Right ventricle myocardium inferior (tissue), 1 donor: ENCODE measurements around the gene NELFA. TPM values are rescaled to one million over a fixed set of nuclear protein-coding genes. Genes with fewer than 3 reads are reported as not detected.

ENCODE experiments used
- ATAC-seq: fragments of 200-7000 bp; cut with Tn5 transposase; one replicate; pipeline ENCODE4 v1.9.1; 2020; ENCODE audit warnings: mild to moderate bottlenecking, moderate library complexity
- DNase-seq: peaks from one replicate; pipeline ENCODE4 v3.0.0; 2021; ENCODE audit errors: missing footprints
- intact Hi-C: fragments of 100-400 bp; cut with DNase I; formaldehyde crosslinking; loops from one replicate; pipeline ENCODE4 v1.11.0; 2022
- total RNA-seq: library from RNA; stranded (reverse); fragmentation: NEBNext Ultra II Directional; extraction: Animal tissue kit (Norgen Biotek cat#: 25700); gene quantifications from one replicate; pipeline ENCODE4 v1.2.1, GENCODE V29; 2021
- donor health status: DM: no; HTN: yes; CAD: no; lungs with severe emphysema.

NELFA gene
- total RNA-seq, 1 donor from 2014 or later, result 10.8 TPM

DNA sequence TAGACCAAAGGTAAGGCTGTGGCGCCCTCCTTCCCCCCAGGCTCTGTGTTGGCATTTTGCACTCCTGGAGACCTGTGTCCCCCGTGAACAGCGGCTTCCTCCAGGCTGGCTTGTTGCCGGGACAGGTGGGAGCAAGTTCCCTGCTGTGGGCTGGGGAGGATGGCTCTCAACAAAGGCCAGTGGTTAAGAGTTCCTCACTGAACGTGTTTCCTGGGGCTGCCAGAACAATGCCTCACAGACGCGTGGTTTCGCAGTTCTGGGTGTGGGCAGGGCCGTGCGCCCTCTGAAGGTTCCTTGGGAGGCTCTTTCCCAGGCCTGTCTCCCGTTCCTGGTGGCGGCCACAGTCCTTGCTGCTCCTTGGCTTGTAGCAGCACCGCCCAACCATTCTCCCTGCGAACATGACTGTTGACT is 33.4 kb downstream of the NELFA start:
- intact Hi-C loops, result no loop called here
- no peak for ATAC-seq
- DNase-seq, result no peak

DNA sequence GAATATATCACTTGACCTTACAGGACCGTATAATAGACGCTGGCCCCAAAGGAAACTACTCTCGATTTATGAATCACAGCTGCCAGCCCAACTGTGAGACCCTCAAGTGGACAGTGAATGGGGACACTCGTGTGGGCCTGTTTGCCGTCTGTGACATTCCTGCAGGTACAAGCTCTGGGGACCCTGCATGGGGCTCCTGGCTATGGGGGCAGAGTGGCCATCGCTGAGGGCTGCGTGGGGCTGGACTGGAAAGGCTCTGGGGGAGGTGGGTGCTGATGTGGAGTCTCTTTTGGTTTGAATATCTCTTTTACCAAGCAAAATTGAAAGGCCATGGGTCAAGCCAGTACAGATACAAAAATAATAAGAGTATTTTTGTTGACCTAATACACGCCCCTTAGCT is 33.9 kb downstream of the NELFA start:
- ATAC-seq, result no peak
- intact Hi-C loops, result no loop called here
- DNase-seq, result no peak

DNA sequence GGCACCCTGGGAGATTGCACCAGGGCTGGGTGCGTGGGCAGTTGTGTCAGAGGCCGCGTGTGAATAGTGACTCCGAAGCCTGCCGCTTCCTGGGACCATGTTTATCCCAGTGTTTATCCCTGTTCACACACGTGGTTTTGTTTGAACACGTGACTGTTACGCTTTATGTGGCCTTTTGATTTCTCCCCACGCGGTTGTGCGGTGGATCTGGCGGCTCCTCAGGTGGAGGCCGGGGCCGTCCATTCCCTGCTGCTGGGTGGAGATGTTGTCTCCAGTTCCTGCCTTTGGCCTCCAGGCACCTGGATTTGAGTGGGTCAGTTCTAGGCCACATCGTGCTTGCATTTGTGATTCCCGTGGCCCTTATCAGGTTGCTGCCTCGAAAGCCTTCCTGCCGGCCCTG is 35.1 kb downstream of the NELFA start:
- ATAC-seq, result no peak
- DNase-seq, result no peak
- intact Hi-C loops, result no loop called here

DNA sequence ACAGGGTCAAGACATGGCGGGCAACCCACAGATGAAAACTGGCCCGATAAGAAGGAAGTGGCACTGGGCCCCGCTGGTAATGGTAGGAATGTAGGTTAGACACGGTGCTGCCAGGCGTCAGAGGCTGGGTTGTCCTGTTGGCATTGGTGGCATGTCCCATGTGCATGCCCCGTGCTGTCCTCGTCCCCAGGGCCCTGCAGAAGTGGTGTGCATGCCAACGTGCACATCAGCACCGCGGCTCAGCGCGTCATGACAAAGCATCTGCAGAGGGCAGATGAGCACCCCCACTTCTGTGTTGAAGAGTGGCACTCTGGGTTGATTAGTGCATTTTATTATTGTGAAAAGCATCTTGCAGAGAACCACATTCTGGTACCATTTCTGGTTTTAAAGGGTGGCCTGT is 35.6 kb downstream of the NELFA start:
- intact Hi-C loops, result no loop called here
- no peak for DNase-seq
- no peak for ATAC-seq

DNA sequence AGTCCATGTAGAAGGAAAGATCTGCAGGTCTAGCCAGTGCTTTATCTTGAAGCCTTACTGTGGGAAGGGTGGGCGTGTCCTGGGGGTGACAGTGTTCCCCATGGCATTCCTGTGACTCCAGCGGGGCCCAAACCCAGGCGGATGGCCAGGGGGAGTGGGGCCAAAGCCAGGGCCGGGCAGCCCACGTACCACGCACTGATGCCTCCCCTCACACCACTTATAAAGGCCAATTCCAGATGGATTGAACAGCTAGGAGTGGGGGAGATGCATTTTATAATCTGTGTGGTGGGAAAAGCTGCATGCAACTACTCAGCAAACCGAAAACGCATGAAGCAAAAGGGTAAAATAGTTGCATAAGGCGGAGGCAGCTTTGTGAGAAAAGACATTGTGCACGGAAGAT is 36.4 kb downstream of the NELFA start:
- ATAC-seq, result no peak
- intact Hi-C loops, result no loop called here
- no peak for DNase-seq

DNA sequence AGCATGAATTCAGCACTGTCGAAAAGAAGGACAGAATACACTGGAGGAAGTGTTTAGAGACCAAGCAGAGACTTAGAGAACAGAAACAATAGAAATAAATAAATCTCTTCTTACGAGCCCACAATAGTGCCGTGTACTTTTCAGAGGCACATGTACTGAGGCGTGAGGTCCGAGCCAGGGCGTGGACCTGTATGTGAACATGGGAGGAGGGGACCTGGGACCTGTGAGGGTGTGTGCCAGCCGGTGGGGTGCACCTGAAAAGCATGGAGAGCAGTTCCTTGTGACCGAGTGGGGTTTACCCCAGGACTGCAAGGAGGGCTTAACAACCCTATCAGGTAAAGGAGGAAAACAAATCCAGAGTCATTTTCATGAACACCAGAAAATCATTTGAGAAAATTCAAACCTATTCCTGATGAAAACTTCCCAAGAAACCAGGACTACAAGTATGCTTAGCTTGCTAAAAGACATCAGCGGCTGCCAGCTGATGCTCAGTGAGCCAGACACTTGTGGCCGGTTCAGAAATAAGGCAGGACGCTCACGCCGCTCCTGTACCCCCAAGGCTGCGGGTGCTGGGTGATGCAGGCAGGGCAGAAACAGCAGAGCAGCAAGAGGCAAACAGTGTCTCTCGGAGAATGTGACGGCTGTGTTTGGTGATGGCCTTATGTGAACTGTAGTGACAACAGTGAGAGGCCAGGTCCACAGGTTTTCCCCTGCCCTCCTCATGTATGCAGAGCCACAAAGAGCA is 37.1 kb downstream of the NELFA start:
- DNase-seq, result no peak
- intact Hi-C loops, result no loop called here
- no peak for ATAC-seq

DNA sequence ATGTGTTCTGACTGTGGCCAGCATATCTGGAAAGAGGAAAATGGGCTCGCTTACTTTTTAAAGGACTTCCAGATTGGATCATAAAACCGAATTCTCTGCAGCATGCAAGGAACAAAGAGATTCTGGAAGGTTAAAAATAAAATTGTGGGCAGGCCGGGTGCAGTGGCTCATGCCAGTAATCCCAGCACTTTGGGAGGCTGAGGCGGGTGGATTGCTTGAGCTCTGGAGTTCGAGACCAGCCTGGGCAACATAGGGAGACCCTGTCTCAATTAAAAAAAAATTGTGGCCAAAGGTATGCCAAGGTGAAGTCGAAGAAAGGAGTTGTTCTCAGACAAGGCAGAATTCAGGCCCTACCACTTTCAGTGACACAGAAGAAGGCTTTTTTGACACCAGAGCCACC is 37.8 kb downstream of the NELFA start:
- no peak for DNase-seq
- no peak for ATAC-seq
- intact Hi-C loops, result no loop called here

DNA sequence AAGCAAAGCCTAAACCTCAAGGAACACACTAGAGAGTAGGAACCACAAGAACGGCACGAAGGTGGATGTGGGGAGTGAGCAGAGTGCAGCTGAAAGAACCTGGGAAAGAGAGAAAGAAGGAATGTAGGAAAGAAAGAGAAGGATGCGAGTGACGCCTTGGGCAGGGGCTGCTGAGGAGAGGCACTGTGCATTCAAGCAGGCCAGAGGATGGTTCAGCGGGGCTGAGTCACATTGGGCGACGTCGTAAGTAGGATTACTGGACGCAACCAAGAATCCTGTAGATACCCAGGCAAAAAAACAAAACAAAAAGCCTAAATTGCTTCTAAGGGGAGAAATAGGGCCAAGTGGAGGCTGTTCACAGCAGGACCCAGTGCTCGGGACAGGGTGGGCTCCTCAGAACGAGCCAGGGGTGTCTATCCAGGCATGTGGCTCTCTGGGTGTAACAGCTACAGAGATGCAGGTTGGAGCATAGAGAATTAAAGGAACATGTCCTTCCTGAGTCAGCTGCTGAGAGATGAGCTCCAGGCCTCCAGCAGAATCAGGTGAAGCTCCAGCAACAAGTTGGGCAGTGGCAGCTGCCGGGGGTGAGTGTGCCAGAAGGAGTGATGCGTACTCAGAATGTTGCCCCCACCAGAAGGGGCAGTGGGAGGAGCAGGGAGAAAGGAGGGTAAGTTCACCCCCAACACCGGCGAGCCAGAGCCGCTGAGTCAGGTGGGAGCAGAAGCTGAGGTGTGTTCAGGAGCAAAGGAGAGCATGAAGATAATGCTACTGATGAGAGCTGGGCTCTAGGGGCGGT is 38.6 kb downstream of the NELFA start:
- intact Hi-C loops, result no loop called here
- no peak for ATAC-seq
- no peak for DNase-seq

DNA sequence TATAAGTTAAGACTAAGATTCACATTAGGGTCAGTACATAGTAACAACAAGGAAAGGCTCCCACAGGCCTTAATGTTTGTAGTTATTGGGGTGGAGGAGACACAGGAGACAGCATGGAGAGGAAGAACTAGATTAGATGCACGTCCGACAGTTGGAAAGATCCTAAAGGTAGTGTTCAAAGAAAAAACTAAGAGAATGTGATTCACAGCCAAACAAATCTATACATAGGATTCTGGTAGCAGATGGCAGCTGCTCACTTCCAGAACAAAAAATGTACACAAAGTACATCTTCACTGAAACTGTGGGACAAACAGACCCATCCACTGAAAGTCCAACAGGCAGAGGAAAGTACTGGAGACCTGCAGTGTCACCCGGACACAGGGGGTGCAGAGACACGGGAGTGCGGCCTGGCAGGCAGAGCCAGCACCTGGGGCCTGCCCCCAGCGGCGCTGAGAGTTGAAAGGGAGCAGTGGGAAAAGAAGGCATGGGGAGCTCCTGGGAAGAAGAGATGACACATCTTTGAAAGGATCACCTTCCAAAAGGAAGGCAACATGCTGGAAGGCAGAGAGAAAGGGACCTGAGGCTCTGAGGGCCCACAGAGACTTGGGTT is 40.0 kb downstream of the NELFA start:
- intact Hi-C loops, result no loop called here
- no peak for ATAC-seq
- DNase-seq, result no peak

DNA sequence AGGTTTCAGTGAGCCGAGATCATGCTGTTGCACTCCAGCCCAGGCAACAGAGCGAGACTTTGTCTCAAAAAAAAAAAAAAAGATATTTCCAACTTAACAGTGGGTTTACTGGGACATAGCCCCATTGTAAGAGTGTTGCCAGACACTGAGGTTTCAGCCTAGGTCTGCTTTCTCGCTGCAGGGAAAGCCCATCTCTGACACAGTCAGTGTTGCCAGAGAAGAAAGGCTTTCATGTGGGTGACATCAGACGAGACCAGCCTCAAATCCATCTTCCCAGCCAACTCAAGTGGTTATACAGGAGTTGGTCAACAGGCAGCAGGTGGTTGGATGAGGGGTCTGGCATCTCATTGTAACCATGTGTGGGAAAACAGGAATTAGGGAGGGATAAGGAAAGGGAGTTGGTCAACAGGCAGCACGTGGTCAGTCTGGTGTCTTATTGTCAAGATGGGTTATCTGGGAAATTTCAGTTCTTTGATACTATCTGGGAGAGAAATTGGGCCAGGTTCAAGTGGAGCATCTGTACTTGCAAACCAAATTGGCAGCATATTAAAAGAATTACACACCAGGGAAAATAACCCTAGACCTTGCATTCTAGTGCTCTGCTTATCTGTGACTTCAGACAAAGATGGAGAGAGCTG is 41.1 kb downstream of the NELFA start:
- no peak for ATAC-seq
- intact Hi-C loops, result no loop called here
- no peak for DNase-seq

DNA sequence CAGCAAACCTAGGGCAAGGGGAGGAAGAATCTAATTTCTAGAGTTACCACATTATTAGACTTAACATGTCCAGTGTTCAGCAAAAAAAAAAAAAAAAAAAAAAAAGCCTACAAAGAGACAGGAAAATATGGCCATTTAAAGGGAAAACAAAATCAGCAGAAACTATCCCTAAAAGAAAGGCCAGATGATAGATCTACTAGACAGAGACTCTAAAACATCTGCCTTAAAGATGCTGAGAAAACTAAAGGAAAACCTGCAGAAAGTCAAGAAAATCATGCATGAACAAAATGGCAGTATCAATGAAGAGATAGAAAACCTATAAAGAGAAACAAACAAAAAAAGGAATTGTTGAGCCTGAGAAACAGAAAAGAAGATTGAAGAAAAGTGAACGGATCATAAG is 43.8 kb downstream of the NELFA start:
- no peak for DNase-seq
- ATAC-seq, result no peak

DNA sequence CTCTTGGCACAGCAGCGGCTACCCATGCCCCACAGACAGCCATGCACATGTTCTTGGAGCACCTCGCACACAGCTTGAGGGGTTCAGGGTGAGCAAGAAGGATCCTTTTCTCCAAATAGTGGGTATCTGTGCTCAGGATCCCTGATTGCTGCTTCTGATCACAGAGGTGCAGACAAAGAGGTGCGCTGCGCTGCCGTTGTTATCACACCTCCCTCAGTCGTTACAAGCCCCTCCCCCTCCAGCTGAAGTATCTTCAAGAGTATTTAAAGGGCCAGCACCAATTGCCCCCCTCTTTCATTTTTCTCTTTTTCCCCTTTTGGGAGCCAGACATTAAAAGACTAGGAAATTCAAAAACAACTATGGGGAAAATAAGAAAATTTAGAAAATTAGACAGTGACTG is 44.3 kb downstream of the NELFA start:
- intact Hi-C loops, result no loop called here
- no peak for ATAC-seq
- no peak for DNase-seq

More for the DNA sequence above, 43.8 kb downstream of the NELFA start:
- intact Hi-C loops, result no loop called here

DNA sequence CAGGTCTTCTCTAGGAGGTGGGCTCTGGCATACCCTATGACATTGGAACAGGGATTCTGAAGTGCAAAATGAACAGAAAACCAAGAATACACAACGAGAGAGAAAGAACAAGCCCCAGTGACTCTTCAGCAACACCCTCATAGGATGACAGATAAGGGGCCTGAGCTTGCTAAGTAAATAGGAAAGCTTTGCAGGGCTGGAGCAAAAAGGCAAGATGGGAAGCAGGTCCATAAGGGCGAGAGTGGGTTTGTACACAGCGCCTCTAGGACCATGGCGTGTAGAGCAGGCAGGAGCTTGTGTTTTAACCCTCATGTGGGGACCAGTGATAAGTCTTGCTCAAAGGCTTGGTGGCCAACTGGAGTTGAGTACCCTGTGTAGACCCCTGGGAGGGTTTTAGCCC is 45.8 kb downstream of the NELFA start:
- no peak for ATAC-seq
- DNase-seq, result no peak
- intact Hi-C loops, result no loop called here

DNA sequence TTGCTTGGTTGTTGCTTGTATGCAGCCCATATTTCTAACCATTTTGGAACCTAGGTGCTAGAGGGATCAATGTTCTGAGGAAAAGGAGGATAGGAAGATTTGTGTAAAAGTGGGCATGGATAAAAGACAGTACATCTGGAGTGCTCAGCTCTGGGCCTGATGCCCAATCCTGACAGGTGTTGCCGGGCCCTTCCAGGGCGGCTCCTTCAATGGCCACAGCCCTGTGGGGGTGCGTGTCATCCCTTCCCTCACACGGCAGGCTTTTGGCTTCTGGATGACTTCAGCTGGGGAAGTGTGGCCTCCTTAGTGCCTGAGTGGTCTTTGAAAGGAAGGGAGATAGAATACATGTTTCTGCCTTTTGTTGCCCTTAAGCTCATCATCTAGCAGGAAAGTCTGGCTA is 47.2 kb downstream of the NELFA start:
- ATAC-seq (no peak), DNase-seq (no peak)
- intact Hi-C loops, result no loop called here

DNA sequence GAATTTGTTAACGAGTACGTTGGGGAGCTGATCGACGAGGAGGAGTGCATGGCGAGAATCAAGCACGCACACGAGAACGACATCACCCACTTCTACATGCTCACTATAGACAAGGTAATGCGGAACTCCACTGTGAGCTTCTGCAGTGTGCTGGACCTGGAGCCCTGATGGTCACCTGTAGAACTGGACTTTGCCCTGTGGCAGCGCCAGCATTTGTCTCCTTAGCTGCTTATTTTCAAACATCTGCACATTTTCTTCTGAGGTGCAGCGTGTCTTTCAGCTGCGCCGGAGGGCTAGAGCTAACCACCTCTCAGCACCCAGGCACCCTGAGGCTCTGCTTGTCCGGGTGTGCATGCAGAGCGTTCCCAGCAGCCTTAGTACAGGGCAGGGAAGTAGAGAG is 47.7 kb downstream of the NELFA start:
- intact Hi-C loops, result no loop called here
- DNase-seq (no peak), ATAC-seq (no peak)

DNA sequence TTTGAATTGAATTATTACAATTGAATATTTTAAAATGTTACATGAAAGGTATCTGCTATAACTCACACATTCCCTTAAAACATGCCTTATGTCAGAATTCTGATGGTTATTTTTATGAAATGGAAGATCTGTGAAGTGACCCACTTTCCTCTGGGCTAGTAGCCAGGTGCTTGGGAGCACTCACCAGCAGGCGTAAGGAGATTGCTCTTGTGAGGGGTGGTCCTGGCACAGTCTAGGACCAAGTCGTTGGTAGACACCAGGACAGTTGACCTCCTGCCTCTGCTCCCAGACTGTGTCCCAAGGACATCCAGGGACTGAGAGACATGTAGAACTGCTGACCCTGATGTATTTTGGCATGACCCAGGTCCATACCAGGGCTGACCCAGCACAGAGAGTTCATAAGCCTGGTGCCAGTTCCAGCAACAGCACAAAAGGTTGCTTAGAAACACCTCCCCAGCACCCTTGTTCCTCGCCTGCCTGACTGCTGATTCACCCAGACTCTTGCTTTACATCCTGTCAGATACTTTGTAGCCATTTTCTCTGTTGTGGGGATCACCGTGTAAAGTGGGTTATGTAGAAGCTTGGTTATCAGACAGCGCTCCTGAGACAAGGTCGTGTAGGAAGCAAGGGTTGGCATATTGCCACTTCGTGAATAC is 48.5 kb downstream of the NELFA start:
- peak; percentile 77 for ATAC-seq
- no peak for DNase-seq
- intact Hi-C loops, result no loop called here

DNA sequence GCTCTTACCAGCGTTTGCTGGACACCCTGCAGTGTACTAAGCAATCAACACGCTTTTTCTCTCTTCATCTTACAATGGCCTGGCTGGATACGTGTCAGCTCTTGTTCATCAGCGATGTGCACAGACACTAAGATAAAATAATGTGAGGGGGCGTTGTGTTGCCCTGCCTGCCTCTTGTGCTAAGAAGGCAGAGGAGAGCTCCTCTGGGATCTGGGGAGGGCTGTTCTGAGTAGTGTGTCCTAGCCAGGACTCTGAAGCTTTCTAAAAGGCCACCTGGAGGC is 49.7 kb downstream of the NELFA start:
- ATAC-seq, result no peak
- intact Hi-C loops, result no loop called here
- no peak for DNase-seq

DNA sequence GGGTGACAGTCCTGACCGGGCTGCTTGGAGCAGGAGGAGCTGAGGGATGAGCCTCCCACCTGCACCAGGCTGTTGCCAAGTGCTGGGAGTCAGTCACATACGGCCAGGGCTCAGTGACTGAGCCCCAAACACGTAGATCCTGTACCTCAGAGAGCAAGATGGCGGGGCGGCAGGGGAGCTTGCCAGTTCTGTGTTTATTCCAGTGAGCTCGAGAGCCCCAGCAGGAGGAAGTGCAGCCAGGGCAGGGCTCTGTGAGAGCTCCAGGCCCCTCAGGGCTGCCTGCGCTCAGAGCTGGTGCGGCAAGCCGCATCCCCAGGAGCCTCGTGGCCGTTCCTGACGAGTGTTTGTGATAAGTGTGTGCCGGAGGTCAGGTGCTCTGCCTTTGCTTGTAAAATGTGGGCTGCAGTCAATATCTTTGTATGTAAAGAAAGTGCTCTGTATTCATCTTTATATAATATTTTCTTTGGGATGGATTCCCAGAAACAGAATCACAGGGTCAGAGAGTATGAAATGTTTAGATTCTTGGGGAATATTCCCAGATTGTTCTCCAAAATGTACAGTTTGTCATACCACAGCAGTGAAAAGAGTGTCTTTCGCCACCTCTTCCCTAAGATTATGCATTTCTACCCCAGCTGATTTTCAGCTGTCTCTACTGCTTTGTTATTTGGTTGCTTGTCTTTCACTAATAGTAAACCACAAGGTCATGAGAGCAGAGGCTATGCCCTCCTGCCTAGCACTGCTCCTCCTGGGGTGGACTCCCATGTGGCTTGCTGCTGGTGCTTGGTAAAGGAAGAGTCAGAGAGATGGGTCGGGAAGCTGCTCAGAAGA is 50.3 kb downstream of the NELFA start:
- intact Hi-C loops, result no loop called here
- no peak for DNase-seq
- ATAC-seq, result no peak

DNA sequence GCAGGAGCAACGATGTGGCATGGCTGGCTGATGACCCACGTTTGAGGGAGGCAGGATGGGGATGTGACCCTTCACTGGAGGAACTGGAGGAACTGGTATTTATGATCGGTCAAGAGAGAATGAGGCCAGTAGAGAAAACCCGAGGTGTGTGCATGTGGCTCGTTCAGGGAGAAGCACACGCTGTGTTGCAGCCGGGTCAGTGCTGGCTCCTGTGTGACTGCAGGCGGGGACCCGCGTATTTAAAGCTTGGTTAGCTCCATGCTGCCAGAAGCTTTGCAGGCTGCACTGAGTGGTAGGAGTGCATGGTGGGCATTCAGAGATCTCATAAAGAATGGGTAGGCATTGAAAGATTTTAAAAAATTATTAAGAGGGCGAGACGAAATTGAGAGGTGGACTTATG is 52.1 kb downstream of the NELFA start:
- DNase-seq, result no peak
- intact Hi-C loops, result no loop called here
- no peak for ATAC-seq
